Astrocyte (in vitro differentiated cells and primary cell): Measurements from ENCODE around the gene NUP93. TPM values are rescaled to one million over a fixed set of nuclear protein-coding genes. Genes with fewer than 3 reads are reported as not detected.
A peak's percentile ranks its signal among the peaks of the same experiment; 100 is the strongest.
"Not testable (repeated sequence)": the region's sequence is repeated elsewhere in the genome, so short reads cannot be mapped to it uniquely, and the experiment has no call there.

ENCODE experiments used
- DNase-seq: peaks from one replicate; pipeline ENCODE4 v3.0.0-alpha.2; 2010; ENCODE audit warnings: low read depth
- FAIRE-seq: peaks from 2 replicates; lab custom pipeline; 2011; peaks lifted over from hg19 to GRCh38; lab: Jason Lieb, UNC
- H2AFZ ChIP-seq: 2 replicates; pipeline ENCODE4 v1.6.0; 2012; ENCODE audit warnings: low read depth, low read length, inconsistent platforms
- H3K27ac ChIP-seq: 2 replicates; pipeline ENCODE4 v1.5.1; 2011; ENCODE audit warnings: low read depth, low read length, inconsistent platforms
- H3K27me3 ChIP-seq: 2 replicates; pipeline ENCODE4 v1.6.0; 2011; ENCODE audit warnings: low read length, inconsistent platforms; ENCODE audit not compliant: insufficient read depth
- H3K36me3 ChIP-seq: 2 replicates; pipeline ENCODE4 v1.5.1; 2011; ENCODE audit warnings: low read length, inconsistent platforms; ENCODE audit not compliant: insufficient read depth
- H3K4me1 ChIP-seq: 2 replicates; pipeline ENCODE4 v1.5.1; 2011; ENCODE audit warnings: low read length, inconsistent platforms; ENCODE audit not compliant: insufficient read depth
- H3K4me2 ChIP-seq: 2 replicates; pipeline ENCODE4 v1.6.0; 2012; ENCODE audit warnings: low read length, inconsistent platforms
- H3K4me3 ChIP-seq: 2 replicates; pipeline ENCODE4 v1.5.1; 2011; ENCODE audit warnings: low read depth, mild to moderate bottlenecking, low read length, inconsistent platforms; ENCODE audit not compliant: insufficient read depth
- H3K79me2 ChIP-seq: 2 replicates; pipeline ENCODE4 v1.6.0; 2012; ENCODE audit warnings: mild to moderate bottlenecking, low read length, inconsistent platforms; ENCODE audit not compliant: insufficient read depth
- H3K9ac ChIP-seq: 2 replicates; pipeline ENCODE4 v1.6.0; 2012; ENCODE audit warnings: mild to moderate bottlenecking, low read length, inconsistent platforms
- H3K9me3 ChIP-seq: 2 replicates; pipeline ENCODE4 v1.5.1; 2012; ENCODE audit warnings: low read depth, mild to moderate bottlenecking, low read length, inconsistent platforms; ENCODE audit not compliant: insufficient read depth
- H4K20me1 ChIP-seq: 2 replicates; pipeline ENCODE4 v1.6.0; 2012; ENCODE audit warnings: low read length, inconsistent platforms; ENCODE audit not compliant: insufficient read depth
- H3K27ac Mint-ChIP-seq: one replicate; pipeline ENCODE4 v1.8.0; 2021; ENCODE audit warnings: mild to moderate bottlenecking, mixed read lengths; ENCODE audit not compliant: unreplicated experiment
- H3K27me3 Mint-ChIP-seq: one replicate; pipeline ENCODE4 v1.8.0; 2021; ENCODE audit warnings: low read depth, mixed read lengths; ENCODE audit not compliant: unreplicated experiment
- H3K36me3 Mint-ChIP-seq: one replicate; pipeline ENCODE4 v1.8.0; 2021; ENCODE audit warnings: low read depth, mixed read lengths; ENCODE audit not compliant: unreplicated experiment
- H3K4me1 Mint-ChIP-seq: one replicate; pipeline ENCODE4 v1.8.0; 2021; ENCODE audit warnings: low read depth, mixed read lengths; ENCODE audit not compliant: unreplicated experiment
- H3K4me3 Mint-ChIP-seq: one replicate; pipeline ENCODE4 v1.8.0; 2021; ENCODE audit warnings: mild to moderate bottlenecking, moderate library complexity, mixed read lengths; ENCODE audit not compliant: unreplicated experiment
- H3K9me3 Mint-ChIP-seq: one replicate; pipeline ENCODE4 v1.8.0; 2021; ENCODE audit warnings: mild to moderate bottlenecking, mixed read lengths; ENCODE audit not compliant: unreplicated experiment
- CTCF ChIP-seq: IDR thresholded peaks from 2 replicates; pipeline ENCODE4 v1.5.1; 2011; ENCODE audit warnings: low read depth, mild to moderate bottlenecking, inconsistent platforms, low read length, moderate library complexity; ENCODE audit not compliant: insufficient read depth
- EZH2 ChIP-seq: IDR thresholded peaks from 2 replicates; pipeline ENCODE4 v1.6.1; 2012; ENCODE audit warnings: mild to moderate bottlenecking, low read length, inconsistent platforms; ENCODE audit not compliant: insufficient read depth
- total RNA-seq: library from RNA; stranded (reverse); gene quantifications from 2 replicates; pipeline ENCODE4 v1.2.1, GENCODE V29; 2021

NUP93 gene
- total RNA-seq, 1 donor from 2014 or later = 89.3 TPM

GRCh38 chr16:56738221-56738620 is 8.3 kb downstream of the NUP93 start:
- no peak overlapping the region for H3K4me2 ChIP-seq
- TF ChIP-seq CTCF (no peak), EZH2 (no peak)
- DNase-seq (peak; percentile 42), FAIRE-seq (no peak)
- peaks cover 2% of the 10 kb centered on the region for H3K9me3 Mint-ChIP-seq
- no peak overlapping the region for H3K4me3 ChIP-seq
- H3K4me3 Mint-ChIP-seq = no peak overlapping the region
- no peak overlapping the region for H3K27ac Mint-ChIP-seq
- H4K20me1 ChIP-seq = peaks cover 42% of the 10 kb centered on the region
- no peaks in the 10 kb centered on the region for H3K27me3 ChIP-seq
- H3K79me2 ChIP-seq = peaks cover 76% of the 10 kb centered on the region
- no peaks in the 10 kb centered on the region for H3K36me3 ChIP-seq
- H2AFZ ChIP-seq = no peak overlapping the region
- H3K27me3 Mint-ChIP-seq = no peaks in the 10 kb centered on the region
- no peak overlapping the region for H3K27ac ChIP-seq
- H3K4me1 Mint-ChIP-seq = peaks cover 18% of the 10 kb centered on the region
- H3K9ac ChIP-seq = no peak overlapping the region
- peaks cover 6% of the 10 kb centered on the region for H3K36me3 Mint-ChIP-seq
- H3K9me3 ChIP-seq = no peaks in the 10 kb centered on the region
- H3K4me1 ChIP-seq = peaks cover 19% of the 10 kb centered on the region

- H3K4me3 ChIP-seq, H3K36me3 ChIP-seq, H3K4me3 Mint-ChIP-seq, H3K27me3 ChIP-seq, H3K27ac ChIP-seq, H3K9ac ChIP-seq, H3K9me3 Mint-ChIP-seq, H3K9me3 ChIP-seq, H2AFZ ChIP-seq, DNase-seq, H3K36me3 Mint-ChIP-seq, H3K27ac Mint-ChIP-seq, FAIRE-seq, H3K4me2 ChIP-seq, H3K27me3 Mint-ChIP-seq: not testable (repeated sequence)
- peaks cover 76% of the 10 kb centered on the region for H3K79me2 ChIP-seq
- H3K4me1 ChIP-seq = peaks cover 18% of the 10 kb centered on the region
- H3K4me1 Mint-ChIP-seq = peaks cover 29% of the 10 kb centered on the region
- peaks cover 39% of the 10 kb centered on the region for H4K20me1 ChIP-seq
Measured at GRCh38 chr16:56739378-56739777, 9.4 kb downstream of the NUP93 start.

DNA sequence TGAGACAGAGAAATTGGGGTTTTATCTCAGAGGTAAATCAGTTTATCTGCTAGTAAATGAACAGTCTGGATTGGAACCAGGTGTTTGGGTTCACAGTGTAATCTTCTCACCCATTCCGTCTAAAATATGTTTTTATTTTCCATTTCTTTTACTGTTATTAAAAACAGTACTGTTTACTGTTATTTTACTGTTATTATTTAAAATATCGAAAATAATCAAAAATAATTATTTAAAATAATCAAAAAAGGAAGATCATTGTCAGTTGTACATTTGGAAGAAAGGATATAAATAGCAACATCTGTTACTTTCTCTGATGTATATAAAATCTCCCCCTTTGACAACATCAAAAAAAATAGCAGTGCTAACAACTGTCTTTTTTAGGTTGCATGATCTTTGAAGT is 11.5 kb downstream of the NUP93 start:
- Mint-ChIP-seq H3K36me3 (peaks cover 6% of the 10 kb centered on the region), H3K27ac (peak overlapping the region; percentile 70), H3K4me3 (no peak overlapping the region), H3K9me3 (peaks cover 2% of the 10 kb centered on the region), H3K27me3 (no peaks in the 10 kb centered on the region), H3K4me1 (peaks cover 39% of the 10 kb centered on the region)
- no peaks in the 10 kb centered on the region for H3K9me3 ChIP-seq
- H3K27ac ChIP-seq = no peak overlapping the region
- no peak overlapping the region for H2AFZ ChIP-seq
- H3K4me2 ChIP-seq = no peak overlapping the region
- no peaks in the 10 kb centered on the region for H3K27me3 ChIP-seq
- peaks cover 15% of the 10 kb centered on the region for H3K4me1 ChIP-seq
- TF ChIP-seq EZH2 = no peak
- TF ChIP-seq CTCF = no peak
- no peak overlapping the region for H3K9ac ChIP-seq
- FAIRE-seq (no peak), DNase-seq (no peak)
- no peak overlapping the region for H3K4me3 ChIP-seq
- peaks cover 39% of the 10 kb centered on the region for H4K20me1 ChIP-seq
- peaks cover 76% of the 10 kb centered on the region for H3K79me2 ChIP-seq
- H3K36me3 ChIP-seq = no peaks in the 10 kb centered on the region
